H9 (cell line): ENCODE data around the gene ZNF607. TPM values are rescaled to one million over a fixed set of nuclear protein-coding genes. Genes with fewer than 3 reads are reported as not detected.
"Not testable (repeated sequence)": the region's sequence is repeated elsewhere in the genome, so short reads cannot be mapped to it uniquely, and the experiment has no call there.

Experiments
- DNase-seq: peaks from one replicate; pipeline ENCODE4 v3.0.0-alpha.2; 2017
- H2AFZ ChIP-seq: one replicate; pipeline ENCODE4 v1.6.1; 2013; ENCODE audit warnings: mild to moderate bottlenecking, low read length, control low read depth, moderate library complexity
- H2AK5ac ChIP-seq: 2 replicates; pipeline ENCODE4 v1.6.1; 2013; ENCODE audit warnings: low read length, control low read depth, mixed read lengths; ENCODE audit not compliant: insufficient read length
- H2BK120ac ChIP-seq: one replicate; pipeline ENCODE4 v1.6.1; 2013; ENCODE audit warnings: low read depth, mild to moderate bottlenecking, low read length, control low read depth, inconsistent platforms; ENCODE audit not compliant: poor library complexity, severe bottlenecking
- H2BK12ac ChIP-seq: 2 replicates; pipeline ENCODE4 v1.6.1; 2013; ENCODE audit warnings: low read length, control low read depth, mixed read lengths, low read depth; ENCODE audit not compliant: insufficient read length
- H2BK15ac ChIP-seq: 2 replicates; pipeline ENCODE4 v1.6.1; 2013; ENCODE audit warnings: low read depth, low read length, control low read depth
- H2BK20ac ChIP-seq: one replicate; pipeline ENCODE4 v1.6.1; 2013; ENCODE audit warnings: low read depth, mild to moderate bottlenecking, low read length, control low read depth, inconsistent platforms; ENCODE audit not compliant: poor library complexity, severe bottlenecking
- H2BK5ac ChIP-seq: 2 replicates; pipeline ENCODE4 v1.6.1; 2013; ENCODE audit warnings: low read length, control low read depth, mixed read lengths; ENCODE audit not compliant: insufficient read length
- H3K14ac ChIP-seq: 2 replicates; pipeline ENCODE4 v1.6.1; 2013; ENCODE audit warnings: low read length, control low read depth; ENCODE audit not compliant: insufficient read depth
- H3K18ac ChIP-seq: 2 replicates; pipeline ENCODE4 v1.6.1; 2013; ENCODE audit warnings: low read depth, mild to moderate bottlenecking, mixed read lengths, low read length, control low read depth; ENCODE audit not compliant: insufficient read length
- H3K23ac ChIP-seq: 2 replicates; pipeline ENCODE4 v1.6.1; 2013; ENCODE audit warnings: low read length, control low read depth, mixed read lengths, low read depth; ENCODE audit not compliant: insufficient read length
- H3K23me2 ChIP-seq: 2 replicates; pipeline ENCODE4 v1.6.1; 2013; ENCODE audit warnings: low read depth, mild to moderate bottlenecking, mixed read lengths, low read length, control low read depth; ENCODE audit not compliant: insufficient read length, poor library complexity, severe bottlenecking
- H3K27ac ChIP-seq: 2 replicates; pipeline ENCODE4 v1.5.1; 2013; ENCODE audit warnings: low read length, control low read depth, mixed read lengths, low read depth; ENCODE audit not compliant: insufficient read length
- H3K27me3 ChIP-seq: 2 replicates; pipeline ENCODE4 v1.6.1; 2013; ENCODE audit warnings: low read length, control low read depth, inconsistent platforms; ENCODE audit not compliant: insufficient read depth
- H3K4ac ChIP-seq: 2 replicates; pipeline ENCODE4 v1.6.1; 2013; ENCODE audit warnings: low read depth, mild to moderate bottlenecking, control low read depth, inconsistent platforms, low read length, moderate library complexity
- H3K4me1 ChIP-seq: 2 replicates; pipeline ENCODE4 v1.6.1; 2013; ENCODE audit warnings: low read length, control low read depth, inconsistent platforms; ENCODE audit not compliant: insufficient read depth
- H3K4me2 ChIP-seq: 2 replicates; pipeline ENCODE4 v1.6.1; 2013; ENCODE audit warnings: low read length, control low read depth, mixed read lengths; ENCODE audit not compliant: insufficient read length, insufficient read depth
- H3K56ac ChIP-seq: 2 replicates; pipeline ENCODE4 v1.6.1; 2013; ENCODE audit warnings: low read depth, mild to moderate bottlenecking, mixed read lengths, low read length, control low read depth; ENCODE audit not compliant: insufficient read length
- H3K79me1 ChIP-seq: 2 replicates; pipeline ENCODE4 v1.6.1; 2013; ENCODE audit warnings: low read depth, mild to moderate bottlenecking, moderate library complexity, low read length, control low read depth, inconsistent platforms; ENCODE audit not compliant: insufficient read depth, poor library complexity, severe bottlenecking
- H3K79me2 ChIP-seq: 2 replicates; pipeline ENCODE4 v1.6.1; 2013; ENCODE audit warnings: low read length, control low read depth, inconsistent platforms; ENCODE audit not compliant: insufficient read depth
- H3K9ac ChIP-seq: 2 replicates; pipeline ENCODE4 v1.6.1; 2013; ENCODE audit warnings: low read length, control low read depth, mixed read lengths; ENCODE audit not compliant: insufficient read length; ENCODE audit errors: extremely low read depth
- H3K9me3 ChIP-seq: one replicate; pipeline ENCODE4 v1.6.1; 2013; ENCODE audit warnings: low read depth, low read length, inconsistent platforms; ENCODE audit not compliant: control insufficient read depth
- H3T11ph ChIP-seq: one replicate; pipeline ENCODE4 v1.6.1; 2013; ENCODE audit warnings: mild to moderate bottlenecking, low read length, control low read depth, inconsistent platforms
- H4K20me1 ChIP-seq: one replicate; pipeline ENCODE4 v1.6.1; 2013; ENCODE audit not compliant: control insufficient read depth, insufficient read length, insufficient read depth
- H4K5ac ChIP-seq: 2 replicates; pipeline ENCODE4 v1.6.1; 2013; ENCODE audit warnings: low read depth, mild to moderate bottlenecking, mixed read lengths, low read length, control low read depth; ENCODE audit not compliant: insufficient read length
- H4K8ac ChIP-seq: replicated peaks from 2 replicates; pipeline ENCODE4 v1.6.1; 2013; ENCODE audit warnings: low read length, control low read depth, mixed read lengths, low read depth; ENCODE audit not compliant: insufficient read length
- H4K91ac ChIP-seq: 2 replicates; pipeline ENCODE4 v1.6.1; 2013; ENCODE audit warnings: low read depth, mild to moderate bottlenecking, moderate library complexity, mixed read lengths, low read length, control low read depth; ENCODE audit not compliant: insufficient read length
- H3K27ac Mint-ChIP-seq, 3 experiments: 2 replicates in 2 of 3; 3 replicates in 1 of 3; pipeline ENCODE4 v1.8.0; 2020 to 2021; ENCODE audit warnings: mixed read lengths in 3 of 3, mild to moderate bottlenecking in 1 of 3, moderate library complexity in 1 of 3
- H3K27me3 Mint-ChIP-seq: 2 replicates; pipeline ENCODE4 v1.8.0; 2021; ENCODE audit warnings: low read depth, mild to moderate bottlenecking, moderate library complexity, mixed read lengths
- H3K36me3 Mint-ChIP-seq, 3 experiments: 2 replicates in 2 of 3; 3 replicates in 1 of 3; pipeline ENCODE4 v1.8.0; 2020 to 2021; ENCODE audit warnings: low read depth in 3 of 3, mixed read lengths in 3 of 3; ENCODE audit not compliant: insufficient read depth in 1 of 3
- H3K4me1 Mint-ChIP-seq, 2 experiments: 2 replicates each; pipeline ENCODE4 v1.8.0; 2020; ENCODE audit warnings: mixed read lengths in 2 of 2
- H3K4me3 Mint-ChIP-seq, 2 experiments: 2 replicates in 1 of 2; 3 replicates in 1 of 2; pipeline ENCODE4 v1.8.0; 2020 to 2021; ENCODE audit warnings: mild to moderate bottlenecking in 2 of 2, mixed read lengths in 2 of 2, moderate library complexity in 1 of 2
- H3K9me3 Mint-ChIP-seq, 2 experiments: 2 replicates in 1 of 2; 3 replicates in 1 of 2; pipeline ENCODE4 v1.8.0; 2020; ENCODE audit warnings: mild to moderate bottlenecking in 2 of 2, mixed read lengths in 2 of 2, moderate library complexity in 1 of 2
- WGBS: extraction: QIAGEN DNeasy Blood & Tissue Kit; methylation state at CpG from one replicate; pipeline ENCODE4 v1.1.7; 2013; ENCODE audit warnings: missing lambda C conversion rate, low lambda C conversion rate, mixed read lengths; ENCODE audit not compliant: insufficient read length; ENCODE audit errors: extremely low coverage; 5-methylcytosine and 5-hydroxymethylcytosine counted together
- total RNA-seq: library from RNA; stranded (reverse); gene quantifications from 2 replicates; pipeline ENCODE4 v1.2.1, GENCODE V29; 2021
- TF ChIP-seq, protein P1 (sequence below): fragments of 200-600 bp; sonication (generic); conservative IDR thresholded peaks from 3 replicates; pipeline ENCODE4 v1.8.0; 2021; ENCODE audit warnings: antibody characterized with exemption, mild to moderate bottlenecking

Gene ZNF607
- total RNA-seq, 1 experiment from 2014 or later = 27.5 TPM

DNA sequence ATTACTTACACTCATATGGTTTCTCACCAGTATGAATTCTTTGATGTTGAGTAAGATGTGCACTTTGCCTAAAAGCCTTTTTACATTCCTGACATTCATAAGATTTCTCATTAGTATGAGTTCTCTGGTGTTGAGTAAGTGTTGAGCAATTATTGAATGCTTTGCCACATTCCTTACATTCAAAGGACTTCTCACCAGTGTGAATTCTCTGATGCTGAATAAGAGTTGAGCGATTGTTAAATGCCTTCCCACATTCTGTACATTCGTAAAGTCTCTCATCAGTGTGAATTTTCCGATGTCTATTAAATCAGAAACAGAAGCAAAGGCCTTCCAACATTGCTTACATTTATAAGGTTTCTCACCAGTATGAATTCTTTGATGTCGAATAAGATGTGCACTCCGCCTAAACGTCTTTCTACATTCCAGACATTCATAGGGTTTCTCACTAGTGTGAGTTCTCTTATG is 50.1 kb downstream of the ZNF607 start:
- H3K9me3 Mint-ChIP-seq = peaks cover 76 to 88% of the 10 kb centered on the region in 2 experiments
- Histone ChIP-seq H3K27ac (no peak overlapping the region), H3K23ac (no peak overlapping the region), H3K23me2 (no peaks in the 10 kb centered on the region), H2BK12ac (no peak overlapping the region), H3K4me1 (no peaks in the 10 kb centered on the region), H3K79me1 (no peaks in the 10 kb centered on the region), H3K4me2 (no peak overlapping the region), H3K9me3 (peaks cover 35% of the 10 kb centered on the region), H4K8ac (no peak overlapping the region), H3K14ac (no peak overlapping the region), H3K79me2 (no peaks in the 10 kb centered on the region), H4K91ac (no peak overlapping the region), H2BK5ac (no peak overlapping the region), H2BK20ac (no peak overlapping the region), H3K9ac (no peak overlapping the region), H3K27me3 (no peaks in the 10 kb centered on the region), H3K18ac (no peak overlapping the region), H2BK15ac (no peak overlapping the region), H2AK5ac (no peak overlapping the region), H2BK120ac (no peak overlapping the region), H4K5ac (no peak overlapping the region), H3T11ph (no peak overlapping the region), H3K4ac (no peak overlapping the region), H2AFZ (no peak overlapping the region), H4K20me1 (no peaks in the 10 kb centered on the region), H3K56ac (no peak overlapping the region)
- TF ChIP-seq, protein P1, sequence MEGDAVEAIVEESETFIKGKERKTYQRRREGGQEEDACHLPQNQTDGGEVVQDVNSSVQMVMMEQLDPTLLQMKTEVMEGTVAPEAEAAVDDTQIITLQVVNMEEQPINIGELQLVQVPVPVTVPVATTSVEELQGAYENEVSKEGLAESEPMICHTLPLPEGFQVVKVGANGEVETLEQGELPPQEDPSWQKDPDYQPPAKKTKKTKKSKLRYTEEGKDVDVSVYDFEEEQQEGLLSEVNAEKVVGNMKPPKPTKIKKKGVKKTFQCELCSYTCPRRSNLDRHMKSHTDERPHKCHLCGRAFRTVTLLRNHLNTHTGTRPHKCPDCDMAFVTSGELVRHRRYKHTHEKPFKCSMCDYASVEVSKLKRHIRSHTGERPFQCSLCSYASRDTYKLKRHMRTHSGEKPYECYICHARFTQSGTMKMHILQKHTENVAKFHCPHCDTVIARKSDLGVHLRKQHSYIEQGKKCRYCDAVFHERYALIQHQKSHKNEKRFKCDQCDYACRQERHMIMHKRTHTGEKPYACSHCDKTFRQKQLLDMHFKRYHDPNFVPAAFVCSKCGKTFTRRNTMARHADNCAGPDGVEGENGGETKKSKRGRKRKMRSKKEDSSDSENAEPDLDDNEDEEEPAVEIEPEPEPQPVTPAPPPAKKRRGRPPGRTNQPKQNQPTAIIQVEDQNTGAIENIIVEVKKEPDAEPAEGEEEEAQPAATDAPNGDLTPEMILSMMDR = no peak
- H3K27me3 Mint-ChIP-seq = no peaks in the 10 kb centered on the region
- no CpG with 5 or more reads among the region's 6 CpGs for WGBS
- no peak overlapping the region for H3K4me3 Mint-ChIP-seq
- peaks cover 0 to 29% (median 11%) of the 10 kb centered on the region in 3 experiments; a peak in 6 of 7 replicates for H3K36me3 Mint-ChIP-seq
- no peak overlapping the region for H3K27ac Mint-ChIP-seq
- DNase-seq = no peak
- H3K4me1 Mint-ChIP-seq = no peaks in the 10 kb centered on the region

DNA sequence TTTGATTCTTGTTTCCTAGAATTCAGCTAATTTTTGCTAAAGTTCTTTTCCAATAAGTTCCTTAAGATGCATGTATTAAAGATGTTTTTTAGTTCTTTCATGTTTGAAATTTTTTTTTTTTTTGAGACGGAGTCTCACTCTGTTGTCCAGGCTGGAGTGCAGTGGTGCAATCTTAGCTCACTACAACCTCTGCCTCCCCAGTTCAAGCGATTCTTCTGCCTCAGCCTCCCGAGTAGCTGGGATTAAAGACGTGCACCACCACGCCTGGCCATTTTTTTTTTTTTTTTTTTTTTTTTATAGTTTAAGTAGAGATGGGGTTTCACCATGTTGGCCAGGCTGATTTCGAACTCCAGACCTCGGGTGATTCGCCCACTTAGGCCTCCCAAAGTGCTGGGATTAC is 62.4 kb downstream of the ZNF607 start:
- H2BK12ac ChIP-seq, H3K4me2 ChIP-seq, H4K5ac ChIP-seq, H2BK20ac ChIP-seq, DNase-seq, H4K91ac ChIP-seq, H3K9ac ChIP-seq, H3K27me3 Mint-ChIP-seq, H2BK120ac ChIP-seq, H3K36me3 Mint-ChIP-seq, H3K18ac ChIP-seq, H3K27ac Mint-ChIP-seq, H3K79me2 ChIP-seq, H4K8ac ChIP-seq, H3K27me3 ChIP-seq, H3K14ac ChIP-seq, H2BK5ac ChIP-seq, H4K20me1 ChIP-seq, H3K23ac ChIP-seq, H2AFZ ChIP-seq, H3K4me1 ChIP-seq, H3T11ph ChIP-seq, H3K9me3 ChIP-seq, H3K27ac ChIP-seq, H2AK5ac ChIP-seq, H2BK15ac ChIP-seq, H3K4ac ChIP-seq, H3K79me1 ChIP-seq, H3K56ac ChIP-seq: not testable (repeated sequence)
- peak overlapping the region; percentile 65 to 75; a peak in 3 of 5 replicates for H3K4me3 Mint-ChIP-seq
- peaks cover 17 to 21% of the 10 kb centered on the region in 2 experiments for H3K9me3 Mint-ChIP-seq
- WGBS = no CpG with 5 or more reads among the region's 8 CpGs
- H3K4me1 Mint-ChIP-seq = peaks cover 18 to 19% of the 10 kb centered on the region in 2 experiments
- peaks cover 14% of the 10 kb centered on the region for H3K23me2 ChIP-seq
